IMR-90 (cell line): ENCODE measurements around the gene DSCAM. TPM values are rescaled to one million over a fixed set of nuclear protein-coding genes. Genes with fewer than 3 reads are reported as not detected.
"Not testable (repeated sequence)": the region's sequence is repeated elsewhere in the genome, so short reads cannot be mapped to it uniquely, and the experiment has no call there.

ENCODE experiments used
- ATAC-seq: fragments of 200-7000 bp; cut with Tn5 transposase; 2 replicates; pipeline ENCODE4 v1.9.1; 2020; ENCODE audit warnings: low read depth, mild to moderate bottlenecking, moderate library complexity
- BruUV-seq: library from RNA; stranded (reverse); fragments of 400-500 nt; replicated peaks from 2 replicates; lab custom pipeline; 2021; lab: Mats Ljungman, UMichigan
- CTCF ChIA-PET: fragments of 300-600 bp; formaldehyde crosslinking; extraction: SDS; loops from one replicate; lab custom pipeline; 2021; ENCODE audit warnings: antibody characterized with exemption; lab: Yijun Ruan, JAX
- POLR2A ChIA-PET: fragments of 300-600 bp; sonication (Branson Sonifier 250); formaldehyde crosslinking; loops from one replicate; lab custom pipeline; 2022; ENCODE audit warnings: antibody characterized with exemption; ENCODE audit not compliant: unreplicated experiment; lab: Charles Lee
- DNase-seq: peaks from one replicate; pipeline ENCODE4 v3.0.0; 2013
- H2AFZ ChIP-seq: replicated peaks from 2 replicates; pipeline ENCODE3; 2013; ENCODE audit warnings: low read length, mild to moderate bottlenecking; ENCODE audit not compliant: poor library complexity
- H2AK5ac ChIP-seq: 2 replicates; pipeline ENCODE4 v1.6.1; 2013; ENCODE audit warnings: low read depth, low read length, inconsistent platforms
- H2AK9ac ChIP-seq: replicated peaks from 2 replicates; pipeline ENCODE3; 2013; ENCODE audit warnings: mild to moderate bottlenecking, low read depth, low read length, moderate library complexity; ENCODE audit not compliant: poor library complexity
- H2BK120ac ChIP-seq: 2 replicates; pipeline ENCODE4 v1.6.1; 2013; ENCODE audit warnings: low read depth, low read length, inconsistent platforms
- H2BK15ac ChIP-seq: 3 replicates; pipeline ENCODE4 v1.6.1; 2013; ENCODE audit warnings: low read depth, low read length, inconsistent platforms
- H2BK20ac ChIP-seq: 2 replicates; pipeline ENCODE4 v1.6.1; 2013; ENCODE audit warnings: low read depth, mild to moderate bottlenecking, inconsistent platforms, low read length, moderate library complexity
- H2BK5ac ChIP-seq: 2 replicates; pipeline ENCODE4 v1.6.1; 2013; ENCODE audit warnings: mild to moderate bottlenecking, low read depth, low read length, inconsistent platforms; ENCODE audit not compliant: poor library complexity, severe bottlenecking
- H3K14ac ChIP-seq: replicated peaks from 2 replicates; pipeline ENCODE4 v1.6.1; 2013; ENCODE audit warnings: low read depth, low read length, inconsistent platforms
- H3K18ac ChIP-seq: 2 replicates; pipeline ENCODE4 v1.6.1; 2013; ENCODE audit warnings: low read depth, low read length, control low read depth
- H3K23ac ChIP-seq: 2 replicates; pipeline ENCODE4 v1.6.1; 2013; ENCODE audit warnings: low read depth, low read length, inconsistent platforms
- H3K27ac ChIP-seq: 2 replicates; pipeline ENCODE4 v1.5.1; 2013; ENCODE audit warnings: mild to moderate bottlenecking, control low read depth, low read length; ENCODE audit not compliant: insufficient read depth
- H3K27me3 ChIP-seq: 2 replicates; pipeline ENCODE4 v1.6.1; 2013; ENCODE audit warnings: low read length; ENCODE audit not compliant: control insufficient read depth, insufficient read depth
- H3K36me3 ChIP-seq: 2 replicates; pipeline ENCODE4 v1.6.1; 2013; ENCODE audit warnings: low read length, mixed read lengths; ENCODE audit not compliant: control insufficient read depth, insufficient read depth
- H3K4ac ChIP-seq: 2 replicates; pipeline ENCODE4 v1.6.1; 2013; ENCODE audit warnings: low read depth, low read length, inconsistent platforms
- H3K4me1 ChIP-seq: 2 replicates; pipeline ENCODE4 v1.6.1; 2013; ENCODE audit warnings: low read length, mixed read lengths; ENCODE audit not compliant: control insufficient read depth, insufficient read depth
- H3K4me2 ChIP-seq: 2 replicates; pipeline ENCODE4 v1.6.1; 2013; ENCODE audit warnings: low read depth, mild to moderate bottlenecking, control low read depth, low read length, moderate library complexity
- H3K4me3 ChIP-seq: 2 replicates; pipeline ENCODE4 v1.5.1; 2013; ENCODE audit warnings: low read depth, mild to moderate bottlenecking, control low read depth, low read length, moderate library complexity; ENCODE audit not compliant: insufficient read depth
- H3K56ac ChIP-seq: 2 replicates; pipeline ENCODE4 v1.6.1; 2013; ENCODE audit warnings: low read length, inconsistent platforms; ENCODE audit not compliant: insufficient read depth; ENCODE audit errors: extremely low read depth
- H3K79me1 ChIP-seq, 2 experiments: 2 replicates each; pipeline ENCODE4 v1.6.1; 2013; ENCODE audit warnings: low read length in 2 of 2, inconsistent platforms in 1 of 2, low read depth in 1 of 2
- H3K9ac ChIP-seq: 2 replicates; pipeline ENCODE4 v1.6.1; 2013; ENCODE audit warnings: low read depth, low read length, control low read depth
- H3K9me1 ChIP-seq: 2 replicates; pipeline ENCODE4 v1.6.1; 2013; ENCODE audit warnings: low read length, inconsistent platforms; ENCODE audit not compliant: insufficient read depth
- H3K9me3 ChIP-seq: 2 replicates; pipeline ENCODE4 v1.6.1; 2013; ENCODE audit warnings: low read length; ENCODE audit not compliant: control insufficient read depth, insufficient read depth
- H4K20me1 ChIP-seq: 2 replicates; pipeline ENCODE4 v1.6.1; 2013; ENCODE audit warnings: low read length, inconsistent platforms; ENCODE audit not compliant: insufficient read depth
- H4K5ac ChIP-seq: 2 replicates; pipeline ENCODE4 v1.6.1; 2013; ENCODE audit warnings: mild to moderate bottlenecking, low read depth, low read length, control low read depth
- H4K8ac ChIP-seq, 2 experiments: 2 replicates each; pipeline ENCODE4 v1.6.1; 2013; ENCODE audit warnings: low read depth in 2 of 2, low read length in 2 of 2, control low read depth in 1 of 2, inconsistent platforms in 1 of 2
- H4K91ac ChIP-seq: 2 replicates; pipeline ENCODE4 v1.6.1; 2013; ENCODE audit warnings: low read depth, low read length, inconsistent platforms; ENCODE audit not compliant: insufficient read depth
- WGBS, 2 experiments: methylation state at CpG; one replicate each; pipeline versions ENCODE4 v1.1.5 to v1.1.7; 2013; ENCODE audit warnings: missing lambda C conversion rate in 2 of 2; ENCODE audit not compliant: insufficient read length in 1 of 2; ENCODE audit errors: extremely low coverage in 2 of 2; 5-methylcytosine and 5-hydroxymethylcytosine counted together
- dilution Hi-C: fragments of 300-500 bp; cut with HindIII; formaldehyde crosslinking; loops from one replicate; pipeline ENCODE4 v1.14.3; 2018; ENCODE audit warnings: low sequenced_read_pairs; ENCODE audit not compliant: unreplicated experiment
- in situ Hi-C: fragments of 300-500 bp; cut with MboI; formaldehyde crosslinking; loops from 3 replicates; pipeline ENCODE4 v1.14.3; 2019; ENCODE audit warnings: low sequenced_read_pairs, inconsistent platforms, mixed read lengths
- intact Hi-C: fragments of 100-400 bp; cut with micrococcal nuclease; formaldehyde crosslinking; loops from 2 replicates; pipeline ENCODE4 v1.10.0; 2022
- polyA plus RNA-seq, 3 experiments: library from polyadenylated mRNA; depleted of rRNA; stranded (reverse); fragments of >200 nt; gene quantifications; 2 replicates each; pipeline ENCODE4 v1.2.3, GENCODE V29; 2012; ENCODE audit warnings: low replicate concordance in 1 of 3
- total RNA-seq: library from RNA; depleted of rRNA; stranded (reverse); fragments of >200 nt; gene quantifications from 2 replicates; pipeline ENCODE4 v1.2.3, GENCODE V29; 2012

DSCAM gene
- total and polyA plus RNA-seq, 2 of the 4 experiments (the other 2 are of a cell fraction): under 0.01 to 0.02 TPM

DNA sequence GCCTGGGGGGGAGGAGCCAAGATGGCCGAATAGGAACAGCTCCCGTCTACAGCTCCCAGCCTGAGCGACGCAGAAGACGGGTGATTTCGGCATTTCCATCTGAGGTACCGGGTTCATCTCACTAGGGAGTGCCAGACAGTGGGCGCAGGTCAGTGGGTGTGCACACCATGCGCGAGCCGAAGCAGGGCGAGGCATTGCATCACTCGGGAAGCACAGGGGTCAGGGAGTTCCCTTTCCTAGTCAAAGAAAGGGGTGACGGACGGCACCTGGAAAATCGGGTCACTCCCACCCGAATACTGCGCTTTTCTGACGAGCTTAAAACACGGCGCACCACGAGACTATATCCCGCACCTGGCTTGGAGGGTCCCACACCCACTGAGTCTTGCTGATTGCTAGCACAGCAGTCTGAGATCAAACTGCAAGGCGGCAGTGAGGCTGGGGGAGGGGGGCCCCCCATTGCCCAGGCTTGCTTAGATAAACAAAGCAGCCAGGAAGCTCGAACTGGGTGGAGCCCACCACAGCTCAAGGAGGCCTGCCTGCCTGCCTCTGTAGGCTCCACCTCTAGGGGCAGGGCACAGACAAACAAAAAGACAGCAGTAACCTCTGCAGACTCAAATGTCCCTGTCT lies 813.7 kb downstream of the DSCAM start:
- H3K4me3 ChIP-seq, H2BK120ac ChIP-seq, H4K20me1 ChIP-seq, H3K79me1 ChIP-seq, H2AK9ac ChIP-seq, H3K18ac ChIP-seq, H2BK20ac ChIP-seq, H2BK15ac ChIP-seq, H3K14ac ChIP-seq, H3K4ac ChIP-seq, H2BK5ac ChIP-seq, H3K27me3 ChIP-seq, POLR2A ChIA-PET, in situ Hi-C loops, DNase-seq, H3K4me2 ChIP-seq, H3K4me1 ChIP-seq, H3K36me3 ChIP-seq, dilution Hi-C loops, CTCF ChIA-PET, H4K8ac ChIP-seq, H3K27ac ChIP-seq, H3K9me1 ChIP-seq, intact Hi-C loops, H3K56ac ChIP-seq, H2AK5ac ChIP-seq, H4K5ac ChIP-seq, BruUV-seq, H3K23ac ChIP-seq, H3K9ac ChIP-seq, ATAC-seq, H2AFZ ChIP-seq, H4K91ac ChIP-seq: not testable (repeated sequence)
- 75% methylated on average over 18 of the region's 25 CpGs; no CpG with 5 or more reads in 1 of the 2 experiments for WGBS, 2 experiments
- peaks cover 12% of the 10 kb centered on the region for H3K9me3 ChIP-seq
